HG03108 (cell line): Measurements from ENCODE around the gene PDCD2L.
"Not testable (repeated sequence)": the region's sequence is repeated elsewhere in the genome, so short reads cannot be mapped to it uniquely, and the experiment has no call there.

ENCODE experiments used
- ATAC-seq: cut with Tn5 transposase; IDR thresholded peaks from one replicate; pipeline ENCODE4 v1.9.1; 2021; ENCODE audit warnings: moderate library complexity; ENCODE audit not compliant: unreplicated experiment

Gene PDCD2L

GRCh38 chr19:34461375-34462100 is 57.3 kb downstream of the PDCD2L start:
- no peak for ATAC-seq

GRCh38 chr19:34464785-34465184 is 60.6 kb downstream of the PDCD2L start:
- not testable (repeated sequence) for ATAC-seq

GRCh38 chr19:34468409-34468808 is 64.2 kb downstream of the PDCD2L start:
- no peak for ATAC-seq

GRCh38 chr19:34469026-34469425 is 64.8 kb downstream of the PDCD2L start:
- not testable (repeated sequence) for ATAC-seq

- ATAC-seq, result no peak
Observed at GRCh38 chr19:34471906-34472700, 67.9 kb downstream of the PDCD2L start.

- no peak for ATAC-seq
Observed at GRCh38 chr19:34474233-34474989, 70.2 kb downstream of the PDCD2L start.

GRCh38 chr19:34475026-34475974 is 71.1 kb downstream of the PDCD2L start:
- no peak for ATAC-seq
